ENCODE data around the gene POU2AF1.

Gene POU2AF1

GRCh38 chr11:111310723-111311122, 68.4 kb downstream of the POU2AF1 start:
- DNase-seq (ENCODE audit: low spot score) = no peak

GRCh38 chr11:111310088-111310487, 69.0 kb downstream of the POU2AF1 start:
- DNase-seq (ENCODE audit: low spot score) = no peak

- DNase-seq (ENCODE audit: low spot score) = no peak
These were observed 69.7 kb downstream of the POU2AF1 start for GRCh38 chr11:111309215-111309915.

GRCh38 chr11:111308140-111308539, 70.9 kb downstream of the POU2AF1 start:
- DNase-seq (ENCODE audit: low spot score) = no peak

- no peak for DNase-seq (ENCODE audit: low spot score)
These were observed 71.5 kb downstream of the POU2AF1 start for GRCh38 chr11:111307472-111308108.

GRCh38 chr11:111306321-111306720, 72.8 kb downstream of the POU2AF1 start:
- DNase-seq (ENCODE audit: low spot score) = no peak

- no peak for DNase-seq (ENCODE audit: low spot score)
These were observed 73.2 kb downstream of the POU2AF1 start for GRCh38 chr11:111305876-111306275.

GRCh38 chr11:111305162-111305802, 73.8 kb downstream of the POU2AF1 start:
- no peak for DNase-seq (ENCODE audit: low spot score)

GRCh38 chr11:111303461-111303860, 75.6 kb downstream of the POU2AF1 start:
- DNase-seq (ENCODE audit: low spot score) = no peak

- DNase-seq (ENCODE audit: low spot score) = no peak
These were observed 76.8 kb downstream of the POU2AF1 start for GRCh38 chr11:111302298-111302697.

Data from CD4-positive, alpha-beta T cell treated with Interleukin-6 at 100 ng/mL for 8 hours (primary cell).